H1 (cell line): ENCODE data around the gene TTC6. TPM values are rescaled to one million over a fixed set of nuclear protein-coding genes. Genes with fewer than 3 reads are reported as not detected.

Experiments
- SP2 ChIP-seq: IDR thresholded peaks from 2 replicates; pipeline ENCODE4 v1.6.1; 2012; ENCODE audit warnings: mild to moderate bottlenecking, low read length, inconsistent platforms
- TCF12 ChIP-seq: IDR thresholded peaks from 2 replicates; pipeline ENCODE4 v1.6.1; 2011; ENCODE audit warnings: low read depth, mild to moderate bottlenecking, low read length
- polyA plus RNA-seq, 7 experiments: library from polyadenylated mRNA; depleted of rRNA in 3 of 7; stranded (reverse) in 5 of 7; unstranded in 2 of 7; fragments of >200 nt in 5 of 7; fragments of 200-250 nt in 2 of 7; gene quantifications; 1 replicate in 5 of 7; 2 replicates in 1 of 7; 4 replicates in 1 of 7; pipeline versions ENCODE4 v1.2.1 to v1.2.3, GENCODE V29; 2011 to 2013; ENCODE audit warnings: missing spikeins in 2 of 7, mixed read lengths in 2 of 7
- total RNA-seq: library from RNA; stranded (reverse); fragmentation: NEBNext Ultra II Directional; extraction: Animal tissue kit (Norgen Biotek cat#: 25700); gene quantifications from 2 replicates; pipeline ENCODE4 v1.2.1, GENCODE V29; 2021
- TF ChIP-seq, protein P1 (sequence below): IDR thresholded peaks from 2 replicates; pipeline ENCODE4 v1.6.1; 2012; ENCODE audit warnings: inconsistent platforms

TTC6 gene
- total and polyA plus RNA-seq, 2 of the 8 experiments (the other 6 are each of a cell fraction or from before 2014, with no cell fraction given): 0.02 TPM; not detected in 1

DNA sequence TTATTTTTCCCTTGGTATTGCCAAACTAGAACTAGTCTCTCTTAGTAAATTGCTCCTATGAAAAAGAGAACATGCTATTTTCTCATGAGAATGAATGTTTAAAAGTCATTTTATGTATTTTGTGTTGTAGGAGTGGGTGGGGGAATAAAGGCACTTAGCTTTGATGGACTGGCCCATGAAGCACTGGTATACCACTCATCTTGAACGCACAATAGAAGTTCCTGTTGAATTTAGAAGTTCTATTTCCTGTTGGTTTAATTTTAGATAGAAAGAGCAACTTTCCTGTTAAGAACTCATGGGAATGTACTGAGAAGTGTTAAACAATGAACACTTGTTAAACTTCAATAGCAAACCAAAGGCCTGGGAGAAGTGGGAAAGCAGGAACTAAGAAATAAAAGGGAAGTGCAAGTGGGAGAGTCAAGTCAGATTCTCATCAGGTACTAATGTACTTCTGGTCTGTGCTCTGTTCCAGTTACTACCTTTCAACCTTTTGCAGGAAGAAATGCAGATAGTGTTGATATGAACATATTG lies 23.1 kb downstream of the TTC6 start (continued):
- TF ChIP-seq, protein P1, sequence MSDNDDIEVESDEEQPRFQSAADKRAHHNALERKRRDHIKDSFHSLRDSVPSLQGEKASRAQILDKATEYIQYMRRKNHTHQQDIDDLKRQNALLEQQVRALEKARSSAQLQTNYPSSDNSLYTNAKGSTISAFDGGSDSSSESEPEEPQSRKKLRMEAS: no peak
- TF ChIP-seq TCF12 (no peak), SP2 (no peak)
